GM10847 (cell line): ENCODE data around the gene PRSS56.

Experiments
- POLR2A ChIP-seq: IDR thresholded peaks from 2 replicates; pipeline ENCODE4 v1.6.1; 2011; ENCODE audit not compliant: insufficient read length; ENCODE audit errors: extremely low read depth

Gene PRSS56

GRCh38 chr2:232550354-232551249 lies 30.4 kb downstream of the PRSS56 start, which contains the start of the genes EIF4E2 and TIGD1:
EIF4E2 (plus strand) TSS chr2:232550689; CDS start chr2:232550725, 36 bp downstream.
TIGD1 (minus strand) TSS chr2:232550557; CDS start chr2:232549882, 675 bp downstream.
- peak; percentile 95 for TF ChIP-seq POLR2A

GRCh38 chr2:232551250-232551638 lies 31.1 kb downstream of the PRSS56 start:
- TF ChIP-seq POLR2A = no peak

DNA sequence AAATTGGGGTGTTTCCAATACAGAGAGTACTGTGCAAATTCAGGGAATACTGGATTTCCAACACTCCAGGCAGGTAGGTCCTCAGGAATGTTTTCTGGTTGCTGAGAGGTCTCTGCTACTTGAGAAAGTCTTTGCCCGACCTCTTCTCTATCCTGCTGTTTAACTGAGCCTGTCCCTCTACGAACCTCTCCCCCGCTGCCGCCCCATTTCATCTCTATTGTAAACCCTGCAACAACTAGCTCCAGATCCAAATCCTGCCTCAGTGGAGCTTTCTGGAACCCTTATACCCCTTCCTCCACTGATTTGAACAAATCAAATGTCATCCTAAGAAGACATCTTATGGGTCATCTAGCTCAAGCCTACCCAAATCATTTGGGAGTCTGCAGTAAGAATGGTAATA lies 31.6 kb downstream of the PRSS56 start:
- TF ChIP-seq POLR2A = no peak

GRCh38 chr2:232556426-232556825 lies 36.2 kb downstream of the PRSS56 start:
- no peak for TF ChIP-seq POLR2A

DNA sequence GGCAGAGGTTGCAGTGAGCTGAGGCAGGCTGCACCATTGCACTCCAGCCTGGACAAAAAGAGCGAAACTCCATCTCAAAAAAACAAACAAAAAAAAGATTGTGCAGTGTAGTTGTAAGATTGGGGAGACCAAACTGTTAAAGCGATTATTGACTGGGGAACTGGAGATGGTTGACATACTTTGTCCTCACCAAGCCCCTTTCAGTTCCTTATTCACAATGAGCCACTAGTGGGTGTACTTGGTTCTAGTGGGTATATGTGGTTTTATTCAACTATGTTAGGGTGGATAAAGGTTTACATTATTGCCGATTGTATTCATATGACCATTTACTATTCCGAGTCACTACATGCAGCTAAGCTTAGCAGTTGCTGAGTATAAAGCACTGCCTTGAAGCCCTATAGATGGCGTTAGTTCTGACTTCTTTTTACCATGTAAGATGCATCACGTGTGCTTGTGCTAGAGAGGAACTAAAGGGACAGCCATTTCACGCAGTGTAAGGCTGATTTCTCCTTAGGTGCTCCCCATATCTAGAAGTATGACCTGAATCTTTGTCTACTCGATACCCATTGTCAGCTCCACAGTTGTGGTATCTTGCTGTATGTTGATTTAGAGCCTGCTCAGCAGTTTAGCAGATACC lies 42.4 kb downstream of the PRSS56 start:
- no peak for TF ChIP-seq POLR2A

- no peak for TF ChIP-seq POLR2A
Observed at GRCh38 chr2:232563580-232563979, 43.4 kb downstream of the PRSS56 start.

DNA sequence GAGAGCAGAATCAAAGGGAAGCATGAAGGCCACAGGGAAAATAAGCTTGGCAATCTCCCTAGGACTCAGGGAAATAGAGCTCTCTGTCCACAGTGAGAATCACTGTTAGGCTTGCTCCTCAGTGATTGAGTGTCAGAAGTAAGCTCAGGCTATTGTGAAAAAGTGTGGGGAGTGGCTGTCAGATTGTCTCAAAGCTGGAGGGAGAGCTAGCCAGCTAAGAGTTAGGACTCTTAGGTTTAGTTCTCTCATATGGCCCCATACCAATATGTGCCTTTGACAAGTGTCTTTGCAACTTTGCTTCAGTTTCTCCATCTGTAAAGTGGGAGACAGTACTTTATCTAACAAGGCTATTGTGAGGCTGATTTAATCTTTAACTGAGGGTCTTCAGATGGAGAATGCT lies 47.5 kb downstream of the PRSS56 start:
- no peak for TF ChIP-seq POLR2A

DNA sequence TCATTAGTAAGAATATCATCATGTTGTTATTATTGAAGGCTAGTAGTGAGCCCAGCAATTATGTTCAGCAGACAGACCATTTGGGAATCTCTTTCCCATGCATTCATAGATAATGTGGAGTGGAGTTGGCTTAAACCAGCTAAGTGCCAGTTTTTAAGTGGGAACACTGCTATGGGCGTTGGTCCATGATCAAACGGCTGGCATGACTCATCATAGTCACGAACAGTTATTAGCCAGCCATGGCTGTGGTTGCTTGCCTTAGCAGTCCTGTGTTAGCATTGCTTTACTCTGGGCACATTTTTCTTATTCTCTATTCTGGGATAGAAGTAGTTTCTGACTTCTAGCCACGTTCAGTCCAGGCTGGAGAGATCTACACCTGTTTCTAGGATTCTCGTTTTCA lies 48.0 kb downstream of the PRSS56 start:
- no peak for TF ChIP-seq POLR2A

GRCh38 chr2:232569541-232569940 lies 49.4 kb downstream of the PRSS56 start:
- TF ChIP-seq POLR2A = no peak

- TF ChIP-seq POLR2A = no peak
Observed at GRCh38 chr2:232571026-232571474, 50.9 kb downstream of the PRSS56 start.

DNA sequence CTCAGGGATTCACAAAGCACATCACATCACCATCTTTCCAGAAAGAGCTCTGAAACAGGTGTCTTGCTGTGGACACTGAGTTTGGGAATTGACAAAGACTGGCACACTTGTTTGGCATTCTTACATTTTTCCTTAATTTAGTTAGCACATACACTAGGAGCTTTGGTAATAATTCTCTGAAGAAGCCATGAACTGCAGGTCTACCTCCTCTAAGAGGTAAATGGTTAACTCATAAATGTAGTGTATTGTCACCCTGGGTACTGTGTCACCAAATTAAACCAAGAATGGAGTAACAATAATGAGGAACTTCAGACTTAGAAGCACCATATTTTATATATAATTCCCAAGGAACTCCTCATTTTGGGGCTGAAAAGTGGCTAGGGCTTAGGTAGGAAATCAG lies 52.9 kb downstream of the PRSS56 start:
- no peak for TF ChIP-seq POLR2A

DNA sequence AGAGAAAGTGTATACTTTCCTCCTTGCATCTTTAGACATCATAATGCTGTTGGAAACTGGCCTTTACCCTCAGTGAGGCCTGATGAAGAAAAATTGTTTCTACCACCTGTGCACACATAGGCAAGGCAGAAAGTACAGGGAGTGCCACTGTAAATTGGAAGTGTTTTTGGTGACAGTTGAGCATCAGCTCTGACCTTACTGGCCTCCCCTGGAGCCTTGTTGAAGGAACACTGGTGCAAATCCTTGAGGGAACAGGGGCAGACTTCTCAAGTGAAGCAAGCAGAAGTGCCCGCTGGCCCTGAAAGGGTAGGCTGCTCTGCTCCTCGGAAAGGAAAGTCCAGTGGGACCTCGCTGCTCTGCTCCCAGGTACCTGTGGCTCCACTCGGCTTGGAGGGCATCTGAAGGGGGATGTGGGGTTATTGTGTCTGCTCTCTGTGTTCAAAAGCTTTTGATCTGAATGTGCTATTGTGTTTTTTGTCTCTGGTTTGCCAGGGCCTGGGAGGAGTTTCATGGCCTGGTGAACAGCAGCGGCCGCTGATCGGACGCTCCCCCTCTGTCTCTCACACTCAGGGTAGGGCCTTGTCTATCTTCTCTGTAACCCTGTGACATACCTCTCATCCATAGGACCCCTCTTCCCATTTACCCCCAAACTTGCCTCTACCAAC lies 53.7 kb downstream of the PRSS56 start:
- no peak for TF ChIP-seq POLR2A

- no peak for TF ChIP-seq POLR2A
Observed at GRCh38 chr2:232574674-232575403, 54.7 kb downstream of the PRSS56 start.
